ENCODE results near the gene SYTL3.

DNA sequence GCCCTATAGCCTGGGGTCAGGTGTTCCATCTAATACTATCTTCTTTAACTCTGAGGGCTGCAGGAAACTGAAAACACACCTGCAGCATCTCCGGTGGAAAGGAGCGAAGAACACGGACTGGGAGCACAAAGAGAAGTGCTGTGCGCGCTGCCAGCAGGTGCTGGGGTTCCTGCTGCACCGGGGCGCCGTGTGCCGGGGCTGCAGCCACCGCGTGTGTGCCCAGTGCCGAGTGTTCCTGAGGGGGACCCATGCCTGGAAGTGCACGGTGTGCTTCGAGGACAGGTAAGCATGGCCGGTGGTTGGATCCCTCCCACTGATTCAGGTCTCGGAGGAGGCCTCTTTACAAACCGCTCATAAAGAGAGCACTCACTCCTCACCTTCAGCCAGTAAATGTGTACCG is 15.5 kb downstream of the SYTL3 start:
- no peak for TF ChIP-seq CTCF (IDR thresholded peaks at IDR 0.05 in 8 of 11, conservative IDR thresholded peaks at IDR 0.05 in 3 of 11)
- no peak for TF ChIP-seq POLR2A (IDR thresholded peaks at IDR 0.05)

Data from spleen (tissue), 7 donors.